Measurements from ENCODE around the gene HEYL.

HEYL gene

GRCh38 chr1:39639305-39640130 lies at the start of gene HEYL:
HEYL (minus strand) TSS chr1:39639643; CDS start chr1:39639625, 18 bp downstream.
- DNase-seq (ENCODE audit: low read depth): peak; percentile 19

DNA sequence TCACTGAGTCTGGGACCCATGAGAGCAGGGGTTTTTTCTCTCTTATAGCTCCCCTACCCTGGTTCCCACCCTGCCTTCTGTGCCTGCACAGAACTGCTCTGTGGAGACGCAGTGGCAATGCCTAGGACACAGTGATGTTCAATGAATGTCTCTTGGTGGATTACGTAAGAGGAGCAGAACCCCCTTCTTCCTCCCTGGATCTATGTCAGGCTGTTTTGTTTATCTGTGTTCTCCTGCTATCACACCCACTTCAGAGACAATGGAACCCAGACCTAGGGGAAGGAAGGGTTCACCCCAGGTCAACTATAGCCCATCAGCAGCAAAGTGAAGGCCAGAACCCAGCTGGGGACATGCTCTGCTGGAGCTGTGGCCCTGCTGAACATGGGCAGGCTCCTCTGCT lies 49.8 kb upstream of the HEYL start:
- no peak for DNase-seq (ENCODE audit: low read depth)

GRCh38 chr1:39688706-39689105 lies 49.3 kb upstream of the HEYL start:
- no peak for DNase-seq (ENCODE audit: low read depth)

GRCh38 chr1:39687243-39687642 lies 47.8 kb upstream of the HEYL start:
- DNase-seq (ENCODE audit: low read depth): no peak

DNA sequence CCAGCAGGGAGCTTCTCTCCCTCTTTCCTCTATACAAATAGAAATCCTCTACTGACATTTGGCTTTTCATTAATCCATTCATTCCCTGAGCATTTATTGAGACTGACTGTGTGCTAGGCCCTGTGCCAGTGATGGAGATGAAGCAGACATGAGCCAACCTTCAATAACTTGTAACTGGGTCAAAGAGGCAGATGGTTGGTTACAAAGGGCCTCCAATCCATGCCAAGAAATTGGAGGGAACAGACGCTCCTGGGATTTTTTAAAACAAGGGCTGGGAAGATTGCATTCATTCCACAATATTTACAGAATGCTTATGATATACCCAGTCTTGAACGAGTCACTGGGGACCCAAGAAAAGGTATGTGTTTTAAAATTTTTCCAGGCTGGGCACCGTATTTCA lies 45.6 kb upstream of the HEYL start:
- DNase-seq (ENCODE audit: low read depth): no peak

DNA sequence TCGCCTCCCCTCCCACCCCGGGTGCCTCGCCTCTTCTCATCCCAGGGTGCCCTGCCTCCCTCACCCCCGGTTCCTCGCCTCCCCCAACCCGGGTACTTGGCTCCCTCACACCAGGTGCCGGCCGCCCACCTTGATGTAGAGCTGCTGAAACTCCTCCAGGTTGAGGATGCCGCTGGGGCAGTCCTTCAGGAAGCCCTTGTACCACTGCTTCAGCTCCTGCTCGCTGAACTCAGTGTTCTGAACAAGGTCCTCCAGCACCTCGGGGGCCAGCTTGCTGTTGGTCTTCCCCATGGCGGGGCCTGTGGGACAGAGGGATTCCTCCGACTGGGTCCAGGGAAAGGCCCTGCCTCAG lies 44.8 kb upstream of the HEYL start:
- DNase-seq (ENCODE audit: low read depth): no peak

DNA sequence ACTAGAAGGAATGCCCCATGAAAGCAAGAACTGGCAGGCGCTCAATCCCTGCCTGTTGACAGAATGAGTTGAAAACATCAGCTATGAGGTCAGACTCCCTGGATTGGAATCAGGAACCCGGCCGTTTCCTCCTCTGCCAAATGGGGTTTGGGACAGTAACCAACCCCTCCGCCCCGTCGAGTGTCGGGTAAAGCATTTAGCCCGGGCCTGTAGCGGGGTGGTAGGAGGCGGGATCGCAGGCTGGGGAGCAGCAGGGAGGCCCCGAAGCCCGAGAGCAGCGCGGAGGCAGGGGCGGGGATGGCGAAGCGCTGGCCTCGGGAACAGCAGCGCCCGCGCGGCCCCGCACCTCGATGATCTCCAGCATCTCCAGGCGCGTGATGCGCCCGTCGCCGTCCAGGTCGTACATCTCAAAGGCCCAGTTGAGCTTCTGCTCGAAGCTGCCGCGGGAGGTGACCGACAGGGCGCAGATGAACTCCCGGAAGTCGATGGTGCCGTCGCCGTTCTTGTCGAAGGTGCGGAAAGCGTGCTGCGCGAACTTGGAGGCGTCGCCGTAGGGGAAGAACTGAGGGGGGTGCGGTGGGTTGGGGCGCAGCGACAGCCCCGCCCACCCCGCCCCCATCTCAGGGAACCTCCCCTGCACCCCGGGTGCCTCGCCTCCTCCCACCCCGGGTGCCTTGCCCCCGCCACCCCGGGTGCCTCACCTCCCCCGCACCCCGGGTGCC lies 44.3 kb upstream of the HEYL start:
- no peak for DNase-seq (ENCODE audit: low read depth)

GRCh38 chr1:39681999-39682398 lies 42.6 kb upstream of the HEYL start:
- DNase-seq (ENCODE audit: low read depth): no peak

DNA sequence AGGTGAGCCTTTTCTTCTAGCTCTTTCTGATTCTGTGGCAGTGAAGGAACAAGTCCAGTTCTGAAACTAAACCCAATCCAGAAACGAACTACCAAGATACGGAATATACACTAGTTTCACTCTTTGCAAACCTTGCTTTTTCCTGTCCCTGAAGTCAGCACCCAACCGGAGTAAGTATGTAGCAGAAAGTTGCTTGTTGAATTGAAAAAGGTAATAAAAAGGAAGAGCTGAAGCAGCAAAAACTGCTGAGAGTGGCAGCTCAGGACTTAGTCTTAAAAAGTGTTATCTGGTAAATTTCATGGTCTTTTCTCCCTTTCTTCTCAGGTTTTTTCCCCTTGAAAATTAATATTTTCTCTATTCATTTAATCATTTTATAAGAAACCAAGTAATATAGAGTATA lies 41.9 kb upstream of the HEYL start:
- no peak for DNase-seq (ENCODE audit: low read depth)

GRCh38 chr1:39680751-39681150 lies 41.3 kb upstream of the HEYL start:
- DNase-seq (ENCODE audit: low read depth): no peak

GRCh38 chr1:39679821-39680220 lies 40.4 kb upstream of the HEYL start:
- no peak for DNase-seq (ENCODE audit: low read depth)

DNA sequence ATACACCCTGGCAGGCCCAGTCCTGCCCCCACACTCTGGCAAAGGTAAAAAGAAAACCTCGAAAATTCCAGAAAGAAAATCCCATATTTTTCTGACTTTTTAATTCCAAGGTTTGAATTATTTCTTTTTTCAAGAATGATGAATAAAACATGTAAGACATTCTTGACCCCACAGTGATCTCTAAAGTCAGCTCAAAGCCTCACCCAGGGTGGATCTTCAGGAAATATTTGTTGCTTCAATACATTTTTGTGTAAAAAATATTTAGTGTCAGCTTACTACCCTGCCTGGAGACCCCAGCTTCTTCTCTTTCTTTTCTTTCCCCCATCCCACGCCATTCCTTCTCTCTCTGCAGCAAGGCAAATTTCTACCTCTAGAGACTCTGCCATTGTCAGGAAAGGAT lies 39.4 kb upstream of the HEYL start:
- DNase-seq (ENCODE audit: low read depth): no peak

DNA sequence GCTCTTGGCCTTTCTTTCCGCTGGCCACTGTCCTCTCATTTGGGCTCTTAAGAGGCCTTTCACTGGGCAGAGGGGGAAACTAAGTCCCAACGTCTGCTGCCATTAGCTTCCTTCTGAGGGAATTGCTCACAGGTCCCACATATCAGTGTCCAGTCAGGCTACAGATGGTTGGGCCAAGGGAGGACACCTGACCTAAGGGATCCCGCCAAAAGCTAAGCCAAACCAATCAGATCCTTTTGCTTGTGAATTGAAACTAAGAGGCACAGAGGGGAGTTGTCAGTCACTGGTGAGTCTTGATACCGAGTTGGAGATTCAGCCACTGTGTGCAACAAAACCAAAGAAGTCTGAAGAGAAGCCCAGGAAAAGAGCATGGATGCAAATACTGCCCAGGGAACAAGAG lies 38.2 kb upstream of the HEYL start:
- DNase-seq (ENCODE audit: low read depth): no peak

DNA sequence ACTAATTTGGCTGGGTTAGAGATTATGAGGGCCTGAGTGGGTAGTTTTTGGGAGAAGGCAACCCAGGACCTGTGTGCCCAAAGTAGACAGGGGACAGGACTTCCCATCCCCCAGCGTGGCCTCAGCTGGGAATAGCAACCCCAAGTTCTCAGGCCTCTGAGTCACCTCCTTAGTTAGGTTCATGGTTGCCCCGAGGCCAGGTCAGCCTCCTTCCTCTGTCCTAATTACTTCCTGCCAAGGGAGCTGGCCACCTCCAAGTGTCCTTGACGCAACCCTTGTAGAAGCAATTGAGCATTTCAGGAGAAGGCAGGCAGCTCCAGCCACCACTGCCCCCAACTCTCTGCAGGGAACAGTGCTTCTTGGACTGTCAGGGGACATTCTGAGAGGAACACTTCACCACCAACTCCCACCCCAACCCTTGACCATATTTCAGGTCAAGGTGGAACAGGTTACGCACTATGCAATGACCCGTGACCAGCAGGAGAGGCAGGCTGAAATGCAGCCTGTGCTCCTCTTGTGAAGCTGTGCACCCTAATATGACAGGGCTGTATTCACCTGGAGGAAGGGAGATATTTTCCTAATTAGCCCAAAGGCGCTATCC lies 37.6 kb upstream of the HEYL start:
- DNase-seq (ENCODE audit: low read depth): no peak

DNA sequence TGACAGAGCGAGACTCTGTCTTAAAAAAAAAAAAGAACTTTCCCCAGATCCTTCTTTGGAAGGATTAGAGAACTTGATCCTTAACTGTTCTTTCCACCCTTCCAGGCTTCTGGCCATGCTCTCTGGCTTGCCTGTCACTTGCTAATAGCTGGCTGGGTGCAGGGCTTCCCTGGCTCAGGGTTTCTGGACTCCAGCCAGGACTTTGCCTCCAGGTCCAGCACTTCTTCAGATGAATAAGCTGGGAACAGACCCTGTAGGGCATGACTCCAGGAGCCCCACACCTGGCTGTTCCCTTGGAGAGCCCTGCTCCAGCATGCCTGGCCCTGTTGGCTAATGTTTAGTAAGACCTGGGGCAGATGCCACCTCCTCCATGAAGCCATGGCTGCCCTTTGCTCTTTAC lies 35.8 kb upstream of the HEYL start:
- no peak for DNase-seq (ENCODE audit: low read depth)

DNA sequence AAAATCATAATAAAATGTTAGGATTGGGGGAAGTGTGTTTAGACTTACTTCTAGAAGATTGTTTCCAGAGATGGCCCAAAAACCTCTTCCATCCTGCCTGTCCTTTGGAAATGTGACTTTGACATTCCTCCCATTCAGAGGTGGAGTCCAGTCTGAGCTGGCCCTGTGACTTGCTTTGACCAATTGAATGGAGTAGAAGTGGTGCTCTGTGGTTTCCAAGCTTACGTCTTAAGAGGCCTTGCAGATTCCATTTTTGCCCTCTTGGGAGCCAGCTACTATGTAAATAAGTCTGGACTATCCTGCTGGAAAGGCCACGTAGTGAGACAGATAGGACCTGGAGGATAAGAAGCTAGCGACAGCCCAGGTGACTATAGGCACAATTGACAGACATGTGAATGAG lies 33.8 kb upstream of the HEYL start:
- no peak for DNase-seq (ENCODE audit: low read depth)

DNA sequence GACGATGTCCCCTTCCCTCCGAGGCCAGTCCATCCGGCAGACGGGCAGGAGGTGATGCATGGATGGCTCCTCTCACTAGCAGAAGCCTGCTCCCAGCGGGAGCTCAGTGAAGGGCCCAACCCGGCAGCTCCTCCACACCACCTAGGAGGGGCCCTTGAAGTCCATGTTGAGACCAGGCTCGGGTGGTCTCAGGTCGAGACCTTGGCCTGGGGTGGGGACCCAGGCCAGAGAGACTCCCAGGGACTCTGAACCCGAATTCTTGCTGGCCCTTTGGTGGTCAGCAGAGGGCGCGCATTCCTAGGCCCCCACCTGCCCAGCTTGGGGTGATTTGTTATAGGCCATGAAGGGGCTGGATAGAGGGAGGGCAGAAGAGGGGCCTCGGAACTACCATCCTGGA lies 33.1 kb upstream of the HEYL start:
- DNase-seq (ENCODE audit: low read depth): no peak

- no peak for DNase-seq (ENCODE audit: low read depth)
Measured at GRCh38 chr1:39671793-39672550, 32.5 kb upstream of the HEYL start, which contains the start of gene NT5C1A. NT5C1A (minus strand) TSS chr1:39672107; CDS start chr1:39672038, 69 bp downstream.

DNA sequence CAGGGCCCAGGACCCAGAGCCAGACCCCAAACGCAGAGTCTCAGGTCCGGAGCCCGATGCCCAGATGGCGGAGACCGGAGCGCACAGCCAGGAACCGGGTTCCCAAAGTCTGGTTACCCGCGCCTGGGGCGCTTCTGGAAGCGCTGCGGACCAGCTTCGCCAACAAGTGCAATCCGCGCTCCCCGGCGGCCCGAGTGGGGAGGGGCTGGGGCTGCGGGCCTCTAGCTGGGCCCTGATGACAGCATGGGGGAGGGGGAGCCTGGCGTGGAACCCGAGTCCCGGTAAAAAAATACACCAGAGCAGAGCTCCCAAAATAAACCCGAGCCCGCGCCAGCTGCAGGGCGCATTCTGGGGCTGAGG lies 32.0 kb upstream of the HEYL start:
- no peak for DNase-seq (ENCODE audit: low read depth)

DNA sequence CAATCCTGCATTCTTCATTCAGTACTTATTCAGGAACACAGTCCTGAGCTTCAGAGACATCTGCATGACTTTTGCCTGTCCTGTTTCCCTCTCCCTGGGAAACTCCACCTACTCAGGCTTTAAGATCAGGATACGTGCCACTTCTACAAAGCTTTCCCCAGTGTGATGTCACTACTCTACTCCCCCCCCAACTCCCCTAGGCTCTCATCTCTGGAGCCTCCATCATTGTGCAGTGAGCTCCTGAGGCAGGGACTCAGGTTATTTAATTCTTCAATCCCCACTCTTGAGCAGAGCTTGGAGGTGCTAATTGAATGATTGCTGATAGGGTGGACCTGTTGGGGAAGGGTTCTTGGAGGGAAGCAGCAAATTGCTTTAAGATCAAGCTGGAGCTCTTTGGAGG lies 31.2 kb upstream of the HEYL start:
- DNase-seq (ENCODE audit: low read depth): no peak

DNA sequence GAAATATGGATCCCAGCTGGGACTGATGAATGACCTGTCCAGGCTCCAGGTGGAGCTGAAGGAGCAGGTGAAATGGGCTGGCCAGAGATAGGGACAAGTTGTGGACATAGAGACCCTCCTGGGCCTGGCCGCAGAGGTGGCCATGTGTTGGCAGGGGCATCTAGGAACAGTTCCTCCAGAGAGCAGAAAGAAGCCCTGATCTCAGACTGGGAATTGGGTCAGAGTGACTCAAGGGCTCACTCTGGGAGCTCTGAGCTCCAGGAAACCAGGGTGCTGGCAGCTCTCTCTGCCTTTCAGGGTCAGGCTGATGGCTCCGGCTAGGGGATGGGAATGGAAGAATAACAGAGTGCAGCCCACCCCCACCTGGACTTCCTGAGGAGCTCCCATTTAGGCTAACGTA lies 29.5 kb upstream of the HEYL start:
- DNase-seq (ENCODE audit: low read depth): no peak

GRCh38 chr1:39668111-39668510 lies 28.7 kb upstream of the HEYL start:
- DNase-seq (ENCODE audit: low read depth): no peak

DNA sequence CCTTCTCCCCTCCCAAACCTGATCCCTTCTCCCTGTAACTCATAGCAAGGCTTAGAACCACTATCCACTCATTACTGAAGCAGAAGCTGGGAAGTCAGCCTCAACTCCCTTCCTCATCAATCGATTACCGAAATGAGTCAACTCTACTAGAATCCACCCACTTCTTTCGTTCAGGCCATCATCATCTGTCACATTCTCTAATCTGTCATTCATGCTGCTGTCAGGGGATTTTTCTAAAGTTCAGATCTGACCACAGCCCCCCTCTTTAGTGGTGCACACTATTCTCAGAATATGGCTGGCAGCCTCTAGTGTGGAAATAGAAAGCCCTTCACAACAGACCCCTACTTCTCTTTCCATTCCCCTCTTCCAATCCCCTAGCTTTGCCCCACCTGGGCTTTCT lies 27.3 kb upstream of the HEYL start:
- no peak for DNase-seq (ENCODE audit: low read depth)
